HuH-7.5 (cell line): Measurements from ENCODE around the gene IQUB.
"Not testable (repeated sequence)": the region's sequence is repeated elsewhere in the genome, so short reads cannot be mapped to it uniquely, and the experiment has no call there.

Experiments used
- DNase-seq: peaks from one replicate; pipeline ENCODE4 v3.0.0; 2011; ENCODE audit warnings: low spot score

Gene IQUB

DNA sequence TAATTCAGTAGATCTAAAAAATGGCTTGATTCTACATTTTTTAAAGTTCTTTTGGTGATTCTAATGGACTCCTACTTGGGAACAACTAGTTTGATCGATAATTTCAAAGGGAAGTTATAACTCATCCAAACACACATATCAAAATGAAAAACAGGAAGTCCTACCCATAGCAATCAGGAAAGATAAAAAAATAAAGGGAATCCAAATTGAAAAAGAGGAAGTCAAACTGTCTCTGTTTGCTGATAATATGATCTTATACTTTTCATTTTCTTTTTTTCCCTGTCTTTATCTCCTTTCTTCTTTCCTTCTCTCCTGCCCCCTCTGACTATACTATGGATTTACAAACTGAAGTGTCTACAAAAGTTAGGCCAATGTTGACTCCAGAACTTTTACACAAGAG lies 118.8 kb downstream of the IQUB start:
- no peak for DNase-seq

DNA sequence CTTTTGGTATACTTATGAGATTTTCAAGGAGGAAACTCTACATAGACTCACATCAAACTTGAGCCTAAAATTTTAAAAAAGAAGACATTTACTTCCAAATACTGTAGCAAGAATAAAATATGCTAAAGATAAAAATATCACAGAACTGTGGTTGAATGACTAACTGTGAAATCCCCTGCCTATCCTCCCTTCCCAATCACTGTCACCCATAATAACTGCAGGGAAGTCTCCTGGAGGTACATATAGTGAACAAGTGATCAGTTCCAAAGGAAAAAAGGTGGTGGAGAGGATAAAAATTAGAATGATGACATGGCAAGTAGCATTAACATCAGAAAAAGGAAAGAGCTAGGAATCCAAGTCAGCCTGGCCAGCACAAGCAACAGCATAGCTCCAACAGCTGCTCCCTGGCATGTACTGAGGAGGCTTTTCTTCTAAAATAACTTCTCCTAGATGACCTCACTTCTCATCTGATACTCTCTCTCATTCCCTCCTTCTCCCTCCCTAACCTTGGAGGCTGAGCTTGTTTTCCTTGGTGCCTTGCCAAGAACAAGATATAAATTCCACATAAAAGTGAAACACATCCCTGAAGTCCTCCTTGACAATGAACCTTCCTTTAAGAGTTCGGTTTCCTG lies 124.0 kb downstream of the IQUB start:
- DNase-seq = no peak

DNA sequence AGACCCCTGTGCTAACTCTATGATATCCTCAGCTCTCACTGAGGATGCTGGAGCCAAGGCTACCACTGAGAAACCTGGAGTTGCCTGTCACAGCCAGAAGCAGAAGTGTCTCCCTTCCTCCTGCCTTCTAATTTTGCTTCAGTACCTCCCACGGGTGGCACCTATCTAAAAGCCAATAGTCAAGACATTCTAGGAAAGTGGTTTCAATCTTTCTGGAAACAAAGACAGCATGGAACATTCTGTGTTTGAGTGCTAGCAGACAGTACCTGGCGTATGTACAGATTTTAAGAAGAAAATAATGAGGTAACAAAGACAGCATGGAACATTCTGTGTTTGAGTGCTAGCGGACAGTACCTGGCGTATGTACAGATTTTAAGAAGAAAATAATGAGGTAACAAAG lies 126.4 kb downstream of the IQUB start:
- DNase-seq = not testable (repeated sequence)
